ENCODE data around the gene CADM1.

- TF ChIP-seq CTCF (IDR thresholded peaks at IDR 0.05) (no peak), POLR2AphosphoS5 (IDR thresholded peaks at IDR 0.05) (no peak)
These were observed 23.4 kb upstream of the CADM1 start for GRCh38 chr11:115527534-115528125.

All from esophagus muscularis mucosa (tissue), 3 donors.